ENCODE measurements around the gene PPP1R1C.

Gene PPP1R1C

DNA sequence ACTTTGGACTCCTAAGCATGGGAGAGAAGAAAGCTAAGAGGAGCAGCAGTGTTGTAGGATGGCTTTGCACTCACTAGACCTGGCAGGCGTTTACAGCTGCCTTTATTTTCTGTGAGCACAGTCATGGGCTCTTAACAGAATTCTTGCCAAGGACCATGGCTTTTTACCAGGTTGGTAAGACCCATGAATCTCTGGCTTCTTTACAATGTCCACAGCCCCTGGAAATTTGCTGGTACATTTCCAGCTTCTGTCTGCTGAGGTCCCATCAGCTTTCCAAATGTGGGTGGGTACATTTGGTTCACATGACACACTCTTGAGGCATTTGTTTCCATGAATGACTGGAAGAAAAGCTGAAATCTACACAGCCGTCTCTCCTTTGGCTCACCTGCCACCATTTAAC lies 162.7 kb downstream of the PPP1R1C start:
- DNase-seq (ENCODE audit: low read depth), result no peak
- TF ChIP-seq CTCF (conservative IDR thresholded peaks at IDR 0.05; ENCODE audit: low read depth, low read length), result no peak
- H3K4me3 ChIP-seq (ENCODE audit: low read depth, low read length), result no peak overlapping the region

- no peak for DNase-seq (ENCODE audit: low read depth)
- TF ChIP-seq CTCF (conservative IDR thresholded peaks at IDR 0.05; ENCODE audit: low read depth, low read length), result no peak
- no peak overlapping the region for H3K4me3 ChIP-seq (ENCODE audit: low read depth, low read length)
These were observed 178.2 kb downstream of the PPP1R1C start for GRCh38 chr2:182163878-182164277.

GRCh38 chr2:182164686-182165085 lies 179.0 kb downstream of the PPP1R1C start:
- no peak for TF ChIP-seq CTCF (conservative IDR thresholded peaks at IDR 0.05; ENCODE audit: low read depth, low read length)
- H3K4me3 ChIP-seq (ENCODE audit: low read depth, low read length), result no peak overlapping the region
- DNase-seq (ENCODE audit: low read depth), result no peak

- H3K4me3 ChIP-seq (ENCODE audit: low read depth, low read length), result no peak overlapping the region
- no peak for TF ChIP-seq CTCF (conservative IDR thresholded peaks at IDR 0.05; ENCODE audit: low read depth, low read length)
- no peak for DNase-seq (ENCODE audit: low read depth)
These were observed 179.5 kb downstream of the PPP1R1C start for GRCh38 chr2:182165202-182165601.

GRCh38 chr2:182166406-182166805 lies 180.8 kb downstream of the PPP1R1C start:
- DNase-seq (ENCODE audit: low read depth), result no peak
- no peak overlapping the region for H3K4me3 ChIP-seq (ENCODE audit: low read depth, low read length)
- TF ChIP-seq CTCF (conservative IDR thresholded peaks at IDR 0.05; ENCODE audit: low read depth, low read length), result no peak

DNA sequence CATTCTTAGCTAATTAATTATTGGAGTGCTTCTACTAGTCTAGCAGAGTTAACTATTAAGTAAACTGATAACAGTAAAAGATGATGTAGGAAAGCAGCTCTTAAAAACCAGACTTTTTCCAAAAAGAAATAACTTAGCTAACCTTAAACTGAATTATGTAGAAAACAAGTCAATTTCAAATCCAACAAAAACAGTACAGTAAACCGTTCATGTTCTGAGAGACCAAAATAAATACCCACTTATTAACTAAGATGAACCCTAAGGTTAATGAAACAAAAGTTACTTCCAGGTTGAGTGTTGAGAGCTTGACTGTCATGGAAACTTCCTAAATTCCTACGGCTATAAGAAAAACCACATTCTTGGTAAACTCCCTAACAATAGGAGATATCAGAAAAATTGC lies 181.2 kb downstream of the PPP1R1C start:
- DNase-seq (ENCODE audit: low read depth), result no peak
- no peak overlapping the region for H3K4me3 ChIP-seq (ENCODE audit: low read depth, low read length)
- no peak for TF ChIP-seq CTCF (conservative IDR thresholded peaks at IDR 0.05; ENCODE audit: low read depth, low read length)
